HPDE6-E6E7 (cell line): Measurements from ENCODE around the gene SLC1A1.

Experiments used
- DNase-seq: peaks from one replicate; pipeline ENCODE4 v3.0.0; 2011; ENCODE audit warnings: missing footprints; ENCODE audit errors: extremely low spot score

The SLC1A1 gene

DNA sequence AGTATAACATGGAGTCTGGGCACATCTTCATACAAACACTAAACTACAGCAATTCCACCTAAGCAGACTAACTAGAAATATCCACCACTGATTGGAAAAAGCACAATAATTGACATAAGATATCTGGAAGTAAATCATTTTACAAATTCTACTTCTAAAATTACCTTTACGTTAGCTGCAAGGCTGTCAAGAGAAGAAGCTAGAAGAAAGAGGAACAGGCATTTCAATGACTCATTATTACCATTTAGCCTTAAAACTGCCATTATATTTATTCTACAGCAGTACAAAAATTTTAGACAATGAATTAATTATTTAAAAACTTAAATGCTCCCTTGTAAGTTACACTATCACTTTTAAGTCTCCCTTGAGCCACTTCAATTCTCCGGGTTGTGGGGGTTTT lies 128.4 kb downstream of the SLC1A1 start:
- no peak for DNase-seq

DNA sequence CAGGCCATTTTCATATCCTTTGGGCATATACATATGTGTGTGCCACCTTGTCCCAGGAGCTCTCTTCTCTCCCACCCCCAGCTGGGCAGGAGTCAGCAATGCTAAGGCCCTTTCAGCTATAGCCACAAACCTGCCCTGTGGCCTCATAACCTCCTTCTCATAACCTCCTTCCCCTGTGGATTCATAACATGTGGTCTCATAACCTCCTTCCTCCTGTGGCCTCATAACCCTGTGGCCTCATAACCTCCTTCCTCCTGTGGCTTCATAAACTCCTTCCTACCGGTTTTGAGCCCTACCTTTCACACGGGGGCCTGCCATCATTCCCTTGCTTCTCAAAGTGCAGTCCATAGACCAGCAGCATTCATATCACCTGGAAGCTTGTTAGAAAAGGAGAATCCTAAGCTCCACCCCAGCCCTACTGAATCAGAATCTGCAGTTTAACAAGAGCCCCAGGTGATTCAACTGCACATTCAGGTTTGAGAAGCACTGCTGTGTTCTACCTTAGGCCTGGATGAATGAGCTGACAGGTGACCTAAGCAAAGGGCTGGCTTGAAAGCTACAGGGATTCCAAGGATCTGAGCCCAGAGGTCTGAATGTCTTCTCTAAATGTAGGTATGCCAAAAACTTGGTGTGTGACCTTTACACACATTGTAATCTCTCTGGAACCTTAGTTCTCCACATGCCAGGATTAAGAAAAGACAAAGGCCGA lies 129.9 kb downstream of the SLC1A1 start:
- DNase-seq, result no peak

DNA sequence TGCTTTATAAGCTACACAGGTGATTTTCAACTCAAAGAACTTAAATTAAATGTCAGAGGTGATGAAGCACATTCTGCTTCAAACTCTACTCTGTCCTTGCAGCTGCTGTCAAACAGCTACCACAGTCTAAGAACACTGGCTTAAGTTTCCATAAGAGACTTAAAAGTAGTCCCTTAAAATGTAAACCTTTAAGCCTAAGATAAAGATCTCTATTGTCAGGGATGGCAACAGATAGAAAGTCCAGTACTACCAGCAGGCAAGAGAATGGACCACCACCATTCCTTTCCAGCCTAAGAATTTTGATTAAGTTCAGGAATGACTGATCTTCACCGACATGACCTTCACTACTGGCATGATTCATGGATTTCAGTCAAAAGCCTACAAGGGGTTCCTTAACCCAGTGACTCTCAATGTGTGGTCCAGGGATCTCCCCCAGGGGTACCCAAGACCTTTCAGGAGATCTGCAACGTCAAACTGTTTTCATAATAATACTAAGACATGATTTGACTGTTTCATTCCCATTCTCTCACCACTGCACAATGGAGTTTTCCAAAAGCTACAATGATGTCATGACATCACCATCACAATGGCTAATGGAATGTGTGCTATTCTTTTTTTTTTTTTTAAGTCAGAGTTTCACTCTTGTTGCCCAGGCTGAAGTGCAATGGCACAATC lies 130.8 kb downstream of the SLC1A1 start:
- DNase-seq, result no peak

DNA sequence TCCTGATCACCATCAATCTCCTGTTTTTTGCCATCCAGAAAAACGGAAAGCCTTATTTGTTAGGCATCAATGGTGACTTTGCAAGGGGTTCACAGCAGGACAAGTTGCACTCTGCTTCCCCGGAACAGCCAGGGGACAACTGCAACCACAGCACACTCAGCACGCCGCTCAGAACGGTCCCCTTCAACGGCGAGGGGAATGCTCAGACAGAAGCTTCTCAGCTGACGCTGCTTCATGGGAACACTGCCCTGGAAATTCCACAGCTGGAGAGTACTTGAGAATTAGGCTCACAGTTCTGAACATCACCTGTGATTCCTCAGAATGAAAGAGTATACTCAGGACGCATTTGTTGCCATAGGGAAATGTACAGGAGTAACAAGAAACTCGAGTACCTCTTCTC lies 131.7 kb downstream of the SLC1A1 start:
- no peak for DNase-seq

DNA sequence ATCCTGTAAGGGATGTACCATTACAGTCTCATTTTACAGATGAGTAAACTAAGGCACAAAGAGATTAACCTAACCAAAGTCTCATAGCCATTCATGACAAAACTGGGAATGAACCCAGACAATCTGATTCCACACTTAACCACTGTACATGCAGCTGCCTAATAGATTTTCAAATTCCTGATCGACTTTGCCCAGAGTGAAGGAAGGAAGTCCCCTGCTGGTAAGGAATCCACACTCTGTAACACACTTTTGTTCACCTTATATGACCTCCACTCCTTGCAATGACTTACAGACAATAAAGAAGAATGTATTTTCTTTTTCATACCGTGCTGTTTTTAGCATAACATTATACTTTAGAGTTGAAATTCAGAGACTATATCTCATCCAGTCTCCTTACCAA lies 140.6 kb downstream of the SLC1A1 start:
- DNase-seq, result no peak
